C4-2B (cell line): ENCODE data around the gene SRSF1.
A peak's percentile ranks its signal among the peaks of the same experiment; 100 is the strongest.

Experiments used
- ZFX ChIP-seq: fragments of 450-650 bp; IDR thresholded peaks from 2 replicates; pipeline ENCODE4 v1.6.1; 2017
- TF ChIP-seq, protein P1 (sequence below): fragments of 450-650 bp; conservative IDR thresholded peaks from 2 replicates; pipeline ENCODE4 v1.5.1; 2017; ENCODE audit warnings: mild to moderate bottlenecking

- TF ChIP-seq, protein P1, sequence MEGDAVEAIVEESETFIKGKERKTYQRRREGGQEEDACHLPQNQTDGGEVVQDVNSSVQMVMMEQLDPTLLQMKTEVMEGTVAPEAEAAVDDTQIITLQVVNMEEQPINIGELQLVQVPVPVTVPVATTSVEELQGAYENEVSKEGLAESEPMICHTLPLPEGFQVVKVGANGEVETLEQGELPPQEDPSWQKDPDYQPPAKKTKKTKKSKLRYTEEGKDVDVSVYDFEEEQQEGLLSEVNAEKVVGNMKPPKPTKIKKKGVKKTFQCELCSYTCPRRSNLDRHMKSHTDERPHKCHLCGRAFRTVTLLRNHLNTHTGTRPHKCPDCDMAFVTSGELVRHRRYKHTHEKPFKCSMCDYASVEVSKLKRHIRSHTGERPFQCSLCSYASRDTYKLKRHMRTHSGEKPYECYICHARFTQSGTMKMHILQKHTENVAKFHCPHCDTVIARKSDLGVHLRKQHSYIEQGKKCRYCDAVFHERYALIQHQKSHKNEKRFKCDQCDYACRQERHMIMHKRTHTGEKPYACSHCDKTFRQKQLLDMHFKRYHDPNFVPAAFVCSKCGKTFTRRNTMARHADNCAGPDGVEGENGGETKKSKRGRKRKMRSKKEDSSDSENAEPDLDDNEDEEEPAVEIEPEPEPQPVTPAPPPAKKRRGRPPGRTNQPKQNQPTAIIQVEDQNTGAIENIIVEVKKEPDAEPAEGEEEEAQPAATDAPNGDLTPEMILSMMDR = peak; percentile 21
- no peak for TF ChIP-seq ZFX
These were observed 18.5 kb downstream of the SRSF1 start for GRCh38 chr17:57988301-57989250.
